ENCODE results near the gene SH3GL1. TPM values are rescaled to one million over a fixed set of nuclear protein-coding genes. Genes with fewer than 3 reads are reported as not detected.

SH3GL1 gene
- polyA plus RNA-seq, 1 of the 3 experiments (the other 2 are of a cell fraction): 82.8 TPM

GRCh38 chr19:4391306-4391693 is 9.0 kb downstream of the SH3GL1 start:
- peaks cover 0 to 20% of the 10 kb centered on the region in 2 experiments; a peak in 1 of 4 replicates for H3K4me1 ChIP-seq (ENCODE audit: control insufficient read depth in 1 of 2, insufficient read depth in 2 of 2, low read depth in 1 of 2, low read length in 1 of 2)

More at GRCh38 chr19:4391306-4391693, 9.0 kb downstream of the SH3GL1 start:
- TF ChIP-seq MXI1 (IDR thresholded peaks at IDR 0.05; ENCODE audit: low read depth, low read length) (no peak), REST (IDR thresholded peaks at IDR 0.05; ENCODE audit: low read depth, low read length) (no peak), CHD2 (IDR thresholded peaks at IDR 0.05; ENCODE audit: low read length, partially characterized antibody) (no peak), USF1 (IDR thresholded peaks at IDR 0.05; ENCODE audit: borderline replicate concordance, low read depth) (no peak), ZBTB33 (IDR thresholded peaks at IDR 0.05; ENCODE audit: borderline replicate concordance, low read depth) (no peak), RFX5 (IDR thresholded peaks at IDR 0.05; ENCODE audit: low read length) (no peak), GABPA (IDR thresholded peaks at IDR 0.05; ENCODE audit: low read depth) (no peak), POLR2AphosphoS5 (IDR thresholded peaks at IDR 0.05; ENCODE audit: low read depth, low read length) (no peak), FOXJ3 (CRISPR knock-in tag; IDR thresholded peaks at IDR 0.05) (no peak), YY1 (IDR thresholded peaks at IDR 0.05; ENCODE audit: low read depth) (no peak), RXRA (IDR thresholded peaks at IDR 0.05; ENCODE audit: borderline replicate concordance, low read depth) (no peak), TAF1 (IDR thresholded peaks at IDR 0.05; ENCODE audit: borderline replicate concordance, low read depth, low read length) (no peak), PBX3 (IDR thresholded peaks at IDR 0.05) (no peak), RCOR1 (IDR thresholded peaks at IDR 0.05; ENCODE audit: low read length) (no peak), JUND (IDR thresholded peaks at IDR 0.05) (no peak), USF2 (IDR thresholded peaks at IDR 0.05; ENCODE audit: borderline replicate concordance, low read depth, low read length) (no peak), MEF2A (IDR thresholded peaks at IDR 0.05; ENCODE audit: borderline replicate concordance, low read depth) (no peak), NRF1 (IDR thresholded peaks at IDR 0.05; ENCODE audit: low read depth, low read length) (no peak), SIN3A (IDR thresholded peaks at IDR 0.05; ENCODE audit: borderline replicate concordance, low read depth, low read length) (no peak), IRF3 (IDR thresholded peaks at IDR 0.05; ENCODE audit: low read depth, low read length) (no peak)
- peaks cover 6 to 11% of the 10 kb centered on the region in 2 experiments for H3K36me3 ChIP-seq (replicated peaks in 1 of 2; ENCODE audit: control insufficient read depth in 1 of 2, insufficient read depth in 2 of 2, low read length in 1 of 2)
- H3K4me2 ChIP-seq: no peak overlapping the region
- no peak overlapping the region; a peak in 1 of 4 replicates for H3K27ac ChIP-seq (ENCODE audit: low read depth in 2 of 2, low read length in 1 of 2)
- H3K79me2 ChIP-seq (ENCODE audit: insufficient read depth): peaks cover 97% of the 10 kb centered on the region
- H3K9ac ChIP-seq: no peak overlapping the region
- DNase-seq: no peak
- no peaks in the 10 kb centered on the region for H3K9me3 ChIP-seq
- ChIA-PET CTCF (interaction anchor here (0.6 to 2.0 kb wide), 3 partner anchors 9 to 28 kb away, joined by 3 to 13 read pairs (median 3); partner anchors contain the start of gene SH3GL1), POLR2A (interaction anchor here (0.5 kb wide), 1 partner anchor 43 kb away, joined by 3 read pairs; no protein-coding TSS in a partner anchor)
- no peak overlapping the region for H2AFZ ChIP-seq (ENCODE audit: low read depth)
- H3K9me2 ChIP-seq: no peaks in the 10 kb centered on the region
- H3K27me3 ChIP-seq (ENCODE audit: insufficient read depth): no peaks in the 10 kb centered on the region
- no peak overlapping the region for H3K4me3 ChIP-seq (ENCODE audit: low read depth in 2 of 2, low read length in 1 of 2)
- WGBS (ENCODE audit: low lambda C conversion rate): 86% methylated on average over 5 of the region's 9 CpGs
- no peaks in the 10 kb centered on the region for H3F3A ChIP-seq (replicated peaks; ENCODE audit: insufficient read depth)
- H4K20me1 ChIP-seq (ENCODE audit: insufficient read depth): peaks cover 91% of the 10 kb centered on the region
